ENCODE measurements around the gene CCND3. TPM values are rescaled to one million over a fixed set of nuclear protein-coding genes. Genes with fewer than 3 reads are reported as not detected.

The CCND3 gene
- total and polyA plus RNA-seq, 2 experiments from 2014 or later = 19.7 to 30.9 TPM

DNA sequence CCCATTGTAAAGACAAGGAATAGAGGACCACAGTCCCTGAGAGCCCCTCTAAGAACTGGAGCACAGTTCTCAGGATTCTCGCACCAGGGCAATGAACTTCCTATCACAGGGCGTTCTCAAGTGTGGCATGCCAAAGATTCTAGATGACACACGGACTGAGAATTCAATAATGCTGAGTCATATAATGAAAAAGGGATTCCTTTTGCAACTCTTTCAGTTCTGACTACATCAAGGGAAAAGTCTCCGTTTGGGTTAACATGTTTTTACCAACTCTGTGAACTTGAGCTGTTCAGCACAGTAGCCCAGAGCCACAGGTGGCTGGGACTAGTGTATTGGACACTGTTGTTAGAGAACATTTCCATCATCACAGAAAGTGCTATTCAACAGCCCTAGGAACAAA, 24.1 kb downstream of the CCND3 start (continued):
- TF ChIP-seq, protein P1, sequence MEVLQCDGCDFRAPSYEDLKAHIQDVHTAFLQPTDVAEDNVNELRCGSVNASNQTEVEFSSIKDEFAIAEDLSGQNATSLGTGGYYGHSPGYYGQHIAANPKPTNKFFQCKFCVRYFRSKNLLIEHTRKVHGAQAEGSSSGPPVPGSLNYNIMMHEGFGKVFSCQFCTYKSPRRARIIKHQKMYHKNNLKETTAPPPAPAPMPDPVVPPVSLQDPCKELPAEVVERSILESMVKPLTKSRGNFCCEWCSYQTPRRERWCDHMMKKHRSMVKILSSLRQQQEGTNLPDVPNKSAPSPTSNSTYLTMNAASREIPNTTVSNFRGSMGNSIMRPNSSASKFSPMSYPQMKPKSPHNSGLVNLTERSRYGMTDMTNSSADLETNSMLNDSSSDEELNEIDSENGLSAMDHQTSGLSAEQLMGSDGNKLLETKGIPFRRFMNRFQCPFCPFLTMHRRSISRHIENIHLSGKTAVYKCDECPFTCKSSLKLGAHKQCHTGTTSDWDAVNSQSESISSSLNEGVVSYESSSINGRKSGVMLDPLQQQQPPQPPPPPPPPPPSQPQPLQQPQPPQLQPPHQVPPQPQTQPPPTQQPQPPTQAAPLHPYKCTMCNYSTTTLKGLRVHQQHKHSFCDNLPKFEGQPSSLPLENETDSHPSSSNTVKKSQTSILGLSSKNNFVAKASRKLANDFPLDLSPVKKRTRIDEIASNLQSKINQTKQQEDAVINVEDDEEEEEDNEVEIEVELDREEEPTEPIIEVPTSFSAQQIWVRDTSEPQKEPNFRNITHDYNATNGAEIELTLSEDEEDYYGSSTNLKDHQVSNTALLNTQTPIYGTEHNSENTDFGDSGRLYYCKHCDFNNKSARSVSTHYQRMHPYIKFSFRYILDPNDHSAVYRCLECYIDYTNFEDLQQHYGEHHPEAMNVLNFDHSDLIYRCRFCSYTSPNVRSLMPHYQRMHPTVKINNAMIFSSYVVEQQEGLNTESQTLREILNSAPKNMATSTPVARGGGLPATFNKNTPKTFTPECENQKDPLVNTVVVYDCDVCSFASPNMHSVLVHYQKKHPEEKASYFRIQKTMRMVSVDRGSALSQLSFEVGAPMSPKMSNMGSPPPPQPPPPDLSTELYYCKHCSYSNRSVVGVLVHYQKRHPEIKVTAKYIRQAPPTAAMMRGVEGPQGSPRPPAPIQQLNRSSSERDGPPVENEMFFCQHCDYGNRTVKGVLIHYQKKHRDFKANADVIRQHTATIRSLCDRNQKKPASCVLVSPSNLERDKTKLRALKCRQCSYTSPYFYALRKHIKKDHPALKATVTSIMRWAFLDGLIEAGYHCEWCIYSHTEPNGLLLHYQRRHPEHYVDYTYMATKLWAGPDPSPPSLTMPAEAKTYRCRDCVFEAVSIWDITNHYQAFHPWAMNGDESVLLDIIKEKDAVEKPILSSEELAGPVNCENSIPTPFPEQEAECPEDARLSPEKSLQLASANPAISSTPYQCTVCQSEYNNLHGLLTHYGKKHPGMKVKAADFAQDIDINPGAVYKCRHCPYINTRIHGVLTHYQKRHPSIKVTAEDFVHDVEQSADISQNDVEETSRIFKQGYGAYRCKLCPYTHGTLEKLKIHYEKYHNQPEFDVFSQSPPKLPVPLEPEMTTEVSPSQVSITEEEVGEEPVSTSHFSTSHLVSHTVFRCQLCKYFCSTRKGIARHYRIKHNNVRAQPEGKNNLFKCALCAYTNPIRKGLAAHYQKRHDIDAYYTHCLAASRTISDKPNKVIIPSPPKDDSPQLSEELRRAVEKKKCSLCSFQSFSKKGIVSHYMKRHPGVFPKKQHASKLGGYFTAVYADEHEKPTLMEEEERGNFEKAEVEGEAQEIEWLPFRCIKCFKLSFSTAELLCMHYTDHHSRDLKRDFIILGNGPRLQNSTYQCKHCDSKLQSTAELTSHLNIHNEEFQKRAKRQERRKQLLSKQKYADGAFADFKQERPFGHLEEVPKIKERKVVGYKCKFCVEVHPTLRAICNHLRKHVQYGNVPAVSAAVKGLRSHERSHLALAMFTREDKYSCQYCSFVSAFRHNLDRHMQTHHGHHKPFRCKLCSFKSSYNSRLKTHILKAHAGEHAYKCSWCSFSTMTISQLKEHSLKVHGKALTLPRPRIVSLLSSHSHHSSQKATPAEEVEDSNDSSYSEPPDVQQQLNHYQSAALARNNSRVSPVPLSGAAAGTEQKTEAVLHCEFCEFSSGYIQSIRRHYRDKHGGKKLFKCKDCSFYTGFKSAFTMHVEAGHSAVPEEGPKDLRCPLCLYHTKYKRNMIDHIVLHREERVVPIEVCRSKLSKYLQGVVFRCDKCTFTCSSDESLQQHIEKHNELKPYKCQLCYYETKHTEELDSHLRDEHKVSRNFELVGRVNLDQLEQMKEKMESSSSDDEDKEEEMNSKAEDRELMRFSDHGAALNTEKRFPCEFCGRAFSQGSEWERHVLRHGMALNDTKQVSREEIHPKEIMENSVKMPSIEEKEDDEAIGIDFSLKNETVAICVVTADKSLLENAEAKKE (CRISPR knock-in tag; IDR thresholded peaks at IDR 0.05) = no peak
- no peak for TF ChIP-seq POLR2AphosphoS5 (IDR thresholded peaks at IDR 0.05; ENCODE audit: low read depth)
- TF ChIP-seq EZH2phosphoT487 (IDR thresholded peaks at IDR 0.05; ENCODE audit: unreplicated experiment) = no peak
- TF ChIP-seq NANOG (IDR thresholded peaks at IDR 0.05; ENCODE audit: borderline replicate concordance) = no peak

DNA sequence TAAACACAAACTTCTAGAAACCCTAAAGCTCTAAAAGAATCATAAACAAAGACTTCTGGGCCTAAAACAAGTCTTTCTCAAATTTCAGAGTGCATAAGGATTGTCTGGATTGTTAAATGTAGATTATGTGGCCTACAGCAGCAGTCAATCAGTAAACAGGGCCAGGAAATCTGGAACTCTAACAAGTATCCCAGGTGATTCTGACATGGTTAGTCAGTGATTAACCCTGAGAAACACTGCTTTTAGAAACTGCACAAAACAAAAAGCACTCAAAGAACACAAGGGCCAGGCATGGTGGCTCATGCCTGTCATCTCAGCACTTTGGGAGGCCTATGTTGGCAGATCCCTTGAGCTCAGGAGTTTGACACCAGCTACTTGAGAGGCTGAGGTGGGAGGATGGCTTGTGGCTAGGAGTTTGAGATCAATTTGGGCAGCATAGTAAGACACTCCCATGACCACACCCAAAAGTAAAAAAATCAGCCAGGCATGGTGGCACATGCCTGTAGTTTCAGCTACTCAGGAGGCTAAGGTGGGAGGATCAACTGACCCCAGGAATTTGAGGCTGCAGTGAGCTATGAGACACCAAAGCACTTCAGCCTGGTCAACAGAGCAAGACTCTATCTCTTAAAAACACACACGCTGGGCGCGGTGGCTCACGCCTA, 26.6 kb downstream of the CCND3 start:
- Mint-ChIP-seq H3K9me3 (no peaks in the 10 kb centered on the region), H3K27ac (no peak overlapping the region), H3K4me1 (peaks cover 4% of the 10 kb centered on the region), H3K36me3 (ENCODE audit: low read depth) (peaks cover 25% of the 10 kb centered on the region), H3K4me3 (no peak overlapping the region), H3K27me3 (ENCODE audit: insufficient read depth, low read depth, poor library complexity) (no peaks in the 10 kb centered on the region)
- Histone ChIP-seq H3K4me1 (ENCODE audit: insufficient read depth) (peaks cover 5% of the 10 kb centered on the region; the same call in 1 of the 2 replicates), H3K79me2 (replicated peaks; ENCODE audit: insufficient read depth) (peaks cover 46% of the 10 kb centered on the region), H3K36me3 (ENCODE audit: insufficient read depth) (peaks cover 5% of the 10 kb centered on the region; the same call in 1 of the 2 replicates), H3K27me3 (ENCODE audit: insufficient read depth) (no peaks in the 10 kb centered on the region), H3K9me2 (ENCODE audit: insufficient read depth) (no peaks in the 10 kb centered on the region), H3F3A (replicated peaks; ENCODE audit: low read depth) (peaks cover under 1% of the 10 kb centered on the region; the same call in 1 of the 2 replicates), H2AFZ (no peak overlapping the region), H4K20me1 (replicated peaks; ENCODE audit: insufficient read depth) (peaks cover 3% of the 10 kb centered on the region; the same call in 1 of the 2 replicates), H3K4me3 (no peak overlapping the region), H3K27ac (ENCODE audit: low read depth) (no peak overlapping the region), H3K4me2 (no peak overlapping the region)
- TF ChIP-seq, protein P2, sequence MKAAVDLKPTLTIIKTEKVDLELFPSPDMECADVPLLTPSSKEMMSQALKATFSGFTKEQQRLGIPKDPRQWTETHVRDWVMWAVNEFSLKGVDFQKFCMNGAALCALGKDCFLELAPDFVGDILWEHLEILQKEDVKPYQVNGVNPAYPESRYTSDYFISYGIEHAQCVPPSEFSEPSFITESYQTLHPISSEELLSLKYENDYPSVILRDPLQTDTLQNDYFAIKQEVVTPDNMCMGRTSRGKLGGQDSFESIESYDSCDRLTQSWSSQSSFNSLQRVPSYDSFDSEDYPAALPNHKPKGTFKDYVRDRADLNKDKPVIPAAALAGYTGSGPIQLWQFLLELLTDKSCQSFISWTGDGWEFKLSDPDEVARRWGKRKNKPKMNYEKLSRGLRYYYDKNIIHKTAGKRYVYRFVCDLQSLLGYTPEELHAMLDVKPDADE (IDR thresholded peaks at IDR 0.05) = no peak
- TF ChIP-seq JUNB (IDR thresholded peaks at IDR 0.05; ENCODE audit: unreplicated experiment) (no peak), ZNF331 (CRISPR knock-in tag; IDR thresholded peaks at IDR 0.05; ENCODE audit: low read depth) (no peak), NANOG (IDR thresholded peaks at IDR 0.05; ENCODE audit: borderline replicate concordance) (no peak)
- TF ChIP-seq, protein P1 (CRISPR knock-in tag; IDR thresholded peaks at IDR 0.05) = no peak
- DNase-seq (ENCODE audit: low spot score) (no peak), ATAC-seq (no peak)
